ENCODE measurements around the gene RBPMS2.

The RBPMS2 gene

DNA sequence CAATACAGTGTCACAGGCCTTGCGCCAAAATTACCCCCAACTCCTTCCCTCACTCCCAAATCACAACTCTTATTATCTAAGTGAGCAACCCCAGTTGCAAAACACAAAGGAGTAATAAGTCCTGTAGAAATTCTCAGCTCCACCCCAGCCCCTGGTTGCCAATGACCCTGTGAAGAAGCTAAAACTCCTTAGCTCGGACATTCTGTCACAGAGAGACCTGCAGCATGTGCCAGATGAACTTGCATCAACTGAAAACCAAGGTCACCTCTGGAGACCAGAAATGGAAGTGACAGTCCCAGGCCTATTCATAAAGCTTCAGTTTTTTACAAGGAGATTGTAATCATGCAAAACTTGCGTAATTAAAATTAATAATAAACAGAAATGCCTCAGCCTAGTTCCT is 55.2 kb downstream of the RBPMS2 start:
- DNase-seq (ENCODE audit: low spot score): no peak

GRCh38 chr15:64717735-64718495 is 57.5 kb downstream of the RBPMS2 start:
- no peak for DNase-seq (ENCODE audit: low spot score)

- DNase-seq (ENCODE audit: low spot score): no peak
Observed at GRCh38 chr15:64717130-64717529, 58.3 kb downstream of the RBPMS2 start.

GRCh38 chr15:64716452-64716851 is 58.9 kb downstream of the RBPMS2 start:
- DNase-seq (ENCODE audit: low spot score): no peak

GRCh38 chr15:64713592-64713991 is 61.8 kb downstream of the RBPMS2 start:
- DNase-seq (ENCODE audit: low spot score): no peak

DNA sequence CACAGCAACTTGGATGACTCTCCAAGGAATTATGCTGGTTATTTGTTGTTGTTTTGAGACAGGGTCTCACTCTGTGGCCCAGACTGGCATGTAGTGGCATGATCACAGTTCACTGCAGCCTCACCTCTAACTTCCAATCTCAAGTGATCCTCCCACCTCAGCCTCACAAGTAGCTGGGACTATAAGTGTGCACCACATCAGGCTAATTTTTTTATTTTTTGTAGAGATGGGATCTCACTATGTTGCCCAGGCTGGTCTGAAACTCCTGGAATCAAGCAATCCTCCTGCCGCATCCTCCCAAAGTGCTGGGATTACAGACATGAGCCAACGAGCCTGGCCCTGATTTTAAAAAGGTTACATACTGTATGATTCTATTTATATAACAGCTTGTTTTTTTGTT is 63.0 kb downstream of the RBPMS2 start:
- no peak for DNase-seq (ENCODE audit: low spot score)

DNA sequence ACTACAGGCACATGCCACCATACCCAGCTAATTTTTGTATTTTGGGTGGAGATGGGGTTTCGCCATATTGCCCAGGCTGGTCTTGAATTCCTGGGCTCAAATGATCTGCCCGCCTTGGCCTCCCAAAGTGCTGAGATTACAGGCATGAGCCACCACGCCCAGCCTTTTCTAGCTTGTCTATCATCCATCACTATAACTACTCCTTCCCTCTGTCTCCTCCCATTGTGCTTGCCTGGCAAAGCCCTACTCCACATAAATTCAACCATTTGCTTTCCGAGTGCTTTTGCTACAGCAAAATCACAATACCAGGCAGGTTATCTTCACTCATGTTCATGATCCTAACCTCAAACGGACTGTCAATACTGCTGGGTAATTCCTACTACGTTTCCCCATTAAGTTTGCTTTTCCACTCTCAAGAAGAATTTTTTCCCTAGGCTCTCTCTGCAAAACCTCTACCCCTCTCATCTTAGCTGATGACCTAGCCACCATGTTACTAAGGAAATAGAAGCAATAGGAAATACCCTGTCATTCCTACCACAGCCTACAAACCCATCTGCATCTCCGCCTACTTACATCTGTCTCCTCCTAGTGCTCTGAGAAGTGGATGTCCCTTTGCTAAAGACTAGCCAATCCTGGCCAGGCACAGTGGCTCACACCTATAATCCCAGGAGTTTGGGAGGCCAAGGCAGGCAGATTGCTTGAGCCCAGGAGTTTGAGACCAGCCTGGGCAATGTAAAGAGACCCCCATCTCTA is 64.5 kb downstream of the RBPMS2 start:
- no peak for DNase-seq (ENCODE audit: low spot score)

- DNase-seq (ENCODE audit: low spot score): no peak
Observed at GRCh38 chr15:64706011-64706911, 69.1 kb downstream of the RBPMS2 start.

DNA sequence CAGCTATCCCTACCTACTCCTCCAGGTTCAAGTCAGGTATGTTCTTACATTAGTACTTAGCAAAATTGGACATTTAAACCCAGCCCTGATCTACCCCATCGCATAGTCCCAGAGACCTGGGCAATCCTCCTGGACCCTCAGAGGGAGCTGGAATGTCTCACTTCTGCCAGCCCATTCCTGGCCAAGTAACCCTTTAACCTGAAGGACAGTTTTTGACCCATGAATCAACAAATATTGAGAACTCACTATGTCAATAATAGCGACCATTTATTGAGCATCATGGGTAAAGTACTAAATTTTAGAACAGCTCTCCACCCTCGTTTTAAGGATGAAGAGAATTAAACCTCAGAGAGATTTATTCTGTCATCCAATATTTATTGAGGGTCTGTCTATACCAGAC is 70.4 kb downstream of the RBPMS2 start:
- DNase-seq (ENCODE audit: low spot score): no peak

DNA sequence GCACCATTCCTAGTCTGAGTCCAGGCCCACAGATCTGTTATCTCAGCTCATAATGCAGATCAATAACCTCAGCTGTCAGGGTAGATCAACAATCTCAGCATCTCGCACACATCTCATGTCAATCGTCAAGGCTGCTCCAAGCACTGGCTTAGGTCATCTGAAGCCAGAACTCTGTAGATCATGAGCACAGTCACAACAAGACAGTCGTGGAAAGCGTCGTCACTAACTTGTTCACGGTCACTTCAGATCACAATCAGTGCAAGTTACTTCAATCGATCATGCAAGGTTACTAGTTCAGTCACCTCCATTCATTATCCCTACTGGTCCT is 71.8 kb downstream of the RBPMS2 start:
- no peak for DNase-seq (ENCODE audit: low spot score)

GRCh38 chr15:64702816-64703631 is 72.4 kb downstream of the RBPMS2 start:
- DNase-seq (ENCODE audit: low spot score): peak; percentile 87

GRCh38 chr15:64701482-64702184 is 73.8 kb downstream of the RBPMS2 start:
- DNase-seq (ENCODE audit: low spot score): no peak

- no peak for DNase-seq (ENCODE audit: low spot score)
Observed at GRCh38 chr15:64701051-64701450, 74.3 kb downstream of the RBPMS2 start.

GRCh38 chr15:64699751-64700388 is 75.5 kb downstream of the RBPMS2 start:
- DNase-seq (ENCODE audit: low spot score): no peak

- DNase-seq (ENCODE audit: low spot score): no peak
Observed at GRCh38 chr15:64698823-64699222, 76.6 kb downstream of the RBPMS2 start.

GRCh38 chr15:64697911-64698369 is 77.4 kb downstream of the RBPMS2 start:
- no peak for DNase-seq (ENCODE audit: low spot score)

- no peak for DNase-seq (ENCODE audit: low spot score)
Observed at GRCh38 chr15:64696481-64696880, 78.9 kb downstream of the RBPMS2 start.

- DNase-seq (ENCODE audit: low spot score): no peak
Observed at GRCh38 chr15:64695561-64695992, 79.8 kb downstream of the RBPMS2 start.

DNA sequence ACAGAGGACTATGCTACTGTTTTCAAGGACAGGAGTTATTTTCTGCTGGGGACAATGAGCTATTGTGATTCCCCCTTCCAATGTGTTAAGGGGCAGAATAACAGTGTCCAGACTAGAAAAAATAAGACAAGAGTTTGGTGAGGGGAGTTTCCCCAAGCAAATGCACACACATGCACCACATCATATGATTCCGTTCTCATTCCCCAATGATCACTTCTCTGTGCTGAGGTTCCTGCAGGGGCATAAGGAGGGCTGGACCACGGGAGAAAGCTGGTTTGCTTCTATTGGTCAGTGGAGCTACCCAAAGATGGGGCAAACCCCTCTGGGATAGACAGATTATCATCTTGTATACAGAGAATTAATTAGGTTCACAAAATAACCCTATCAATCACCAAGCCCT is 80.6 kb downstream of the RBPMS2 start:
- DNase-seq (ENCODE audit: low spot score): no peak

DNA sequence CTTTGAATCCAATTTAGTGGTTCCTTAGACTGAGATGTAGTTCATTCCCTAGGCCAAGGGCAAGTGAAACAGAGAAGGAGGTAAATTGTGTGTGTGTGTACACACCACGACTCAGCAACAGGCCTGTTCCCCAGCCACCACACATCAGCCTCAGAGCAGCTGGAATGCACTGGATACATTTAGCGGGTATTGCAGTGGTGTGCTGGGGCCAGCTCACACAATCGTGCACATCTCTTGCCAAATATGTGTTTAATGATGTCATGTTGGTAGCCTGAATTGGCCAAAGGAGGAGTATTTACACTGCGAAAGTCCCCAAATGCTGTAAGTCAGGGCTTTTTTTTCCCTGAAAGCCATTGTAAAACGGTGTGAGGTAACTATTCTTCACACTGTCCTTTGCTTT is 82.3 kb downstream of the RBPMS2 start:
- peak; percentile 50 for DNase-seq (ENCODE audit: low spot score)
